HCT116 (cell line): ENCODE measurements around the gene COPZ1.

Experiments used
- TCF7L2 ChIP-seq: IDR thresholded peaks from 2 replicates; pipeline ENCODE4 v1.7.0; 2011; ENCODE audit warnings: borderline replicate concordance, inconsistent platforms; ENCODE audit not compliant: insufficient read depth, insufficient read length; ENCODE audit errors: extremely low read depth
- YY1 ChIP-seq: IDR thresholded peaks from 2 replicates; pipeline ENCODE4 v1.6.1; 2011; ENCODE audit warnings: low read length, low read depth, moderate library complexity, mild to moderate bottlenecking; ENCODE audit not compliant: insufficient replicate concordance; ENCODE audit errors: extremely low read depth
- TF ChIP-seq, protein P1 (sequence below), 3 experiments: fragments of 200-600 bp in 1 of 3; sonication (generic) in 1 of 3; IDR thresholded peaks in 2 of 3; conservative IDR thresholded peaks in 1 of 3; 2 replicates each; pipeline ENCODE4 v1.5.1; 2012 to 2017; ENCODE audit warnings: low read depth in 2 of 3, low read length in 2 of 3, antibody characterized with exemption in 1 of 3, borderline replicate concordance in 1 of 3, control low read depth in 1 of 3, mild to moderate bottlenecking in 1 of 3, mixed read lengths in 1 of 3, mixed run types in 1 of 3, moderate library complexity in 1 of 3; ENCODE audit not compliant: insufficient read depth in 1 of 3
- TF ChIP-seq, protein P2 (sequence below): IDR thresholded peaks from 2 replicates; pipeline ENCODE4 v1.6.1; 2012

DNA sequence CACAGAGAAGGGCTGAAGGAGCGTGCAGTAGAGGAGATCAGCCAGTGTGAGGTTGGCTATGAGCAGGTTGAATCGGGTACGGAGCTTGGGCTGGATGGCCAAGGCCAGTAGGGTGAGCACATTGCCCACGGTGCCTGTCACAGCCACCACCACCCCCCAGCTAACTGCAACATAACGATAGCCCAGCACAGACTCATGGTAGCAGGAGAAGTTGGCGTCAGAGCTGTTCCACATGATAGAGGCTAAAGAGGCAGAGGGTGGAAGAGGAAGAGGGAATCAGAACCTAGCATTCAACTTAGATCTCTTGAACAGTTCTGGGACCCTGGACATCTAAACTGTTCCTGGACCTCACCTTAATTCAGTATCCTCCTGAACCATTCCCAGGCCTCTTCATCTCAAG is 38.7 kb downstream of the COPZ1 start:
- TF ChIP-seq, protein P1, sequence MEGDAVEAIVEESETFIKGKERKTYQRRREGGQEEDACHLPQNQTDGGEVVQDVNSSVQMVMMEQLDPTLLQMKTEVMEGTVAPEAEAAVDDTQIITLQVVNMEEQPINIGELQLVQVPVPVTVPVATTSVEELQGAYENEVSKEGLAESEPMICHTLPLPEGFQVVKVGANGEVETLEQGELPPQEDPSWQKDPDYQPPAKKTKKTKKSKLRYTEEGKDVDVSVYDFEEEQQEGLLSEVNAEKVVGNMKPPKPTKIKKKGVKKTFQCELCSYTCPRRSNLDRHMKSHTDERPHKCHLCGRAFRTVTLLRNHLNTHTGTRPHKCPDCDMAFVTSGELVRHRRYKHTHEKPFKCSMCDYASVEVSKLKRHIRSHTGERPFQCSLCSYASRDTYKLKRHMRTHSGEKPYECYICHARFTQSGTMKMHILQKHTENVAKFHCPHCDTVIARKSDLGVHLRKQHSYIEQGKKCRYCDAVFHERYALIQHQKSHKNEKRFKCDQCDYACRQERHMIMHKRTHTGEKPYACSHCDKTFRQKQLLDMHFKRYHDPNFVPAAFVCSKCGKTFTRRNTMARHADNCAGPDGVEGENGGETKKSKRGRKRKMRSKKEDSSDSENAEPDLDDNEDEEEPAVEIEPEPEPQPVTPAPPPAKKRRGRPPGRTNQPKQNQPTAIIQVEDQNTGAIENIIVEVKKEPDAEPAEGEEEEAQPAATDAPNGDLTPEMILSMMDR (IDR thresholded peaks at IDR 0.05 in 2 of 3, conservative IDR thresholded peaks at IDR 0.05 in 1 of 3; ENCODE audit: borderline replicate concordance in 1 of 3, insufficient read depth in 1 of 3, low read depth in 2 of 3, low read length in 2 of 3): no peak
- TF ChIP-seq YY1 (no peak), TCF7L2 (no peak)
- TF ChIP-seq, protein P2, sequence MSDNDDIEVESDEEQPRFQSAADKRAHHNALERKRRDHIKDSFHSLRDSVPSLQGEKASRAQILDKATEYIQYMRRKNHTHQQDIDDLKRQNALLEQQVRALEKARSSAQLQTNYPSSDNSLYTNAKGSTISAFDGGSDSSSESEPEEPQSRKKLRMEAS: no peak
